Hepatocyte (in vitro differentiated cells): ENCODE measurements around the gene KMT2E. TPM values are rescaled to one million over a fixed set of nuclear protein-coding genes. Genes with fewer than 3 reads are reported as not detected.

Experiments used
- DNase-seq: peaks from one replicate; pipeline ENCODE4 v3.0.0-alpha.2; 2016; ENCODE audit warnings: low spot score
- H2AFZ ChIP-seq: fragments of 200-600 bp; sonication (generic); 2 replicates; pipeline ENCODE4 v1.6.0; 2016; ENCODE audit warnings: antibody characterized with exemption, mild to moderate bottlenecking
- H3K27ac ChIP-seq: fragments of 200-600 bp; sonication (generic); 2 replicates; pipeline ENCODE4 v1.5.1; 2016; ENCODE audit warnings: mild to moderate bottlenecking
- H3K27me3 ChIP-seq: fragments of 200-600 bp; sonication (generic); 2 replicates; pipeline ENCODE4 v1.6.1; 2016
- H3K36me3 ChIP-seq: fragments of 200-600 bp; sonication (generic); replicated peaks from 2 replicates; pipeline ENCODE4 v1.5.1; 2016; ENCODE audit warnings: low read depth; ENCODE audit not compliant: insufficient read depth
- H3K4me1 ChIP-seq: fragments of 200-600 bp; sonication (generic); 2 replicates; pipeline ENCODE4 v1.5.1; 2016; ENCODE audit warnings: mild to moderate bottlenecking, moderate library complexity; ENCODE audit not compliant: insufficient read depth
- H3K4me2 ChIP-seq: fragments of 200-600 bp; sonication (generic); 2 replicates; pipeline ENCODE4 v1.6.0; 2016
- H3K4me3 ChIP-seq: fragments of 200-600 bp; sonication (generic); 2 replicates; pipeline ENCODE4 v1.5.1; 2016; ENCODE audit warnings: mild to moderate bottlenecking
- H3K79me2 ChIP-seq: fragments of 200-600 bp; sonication (generic); 2 replicates; pipeline ENCODE4 v1.6.0; 2017; ENCODE audit warnings: mild to moderate bottlenecking
- H3K9me2 ChIP-seq: fragments of 200-600 bp; sonication (generic); replicated peaks from 2 replicates; pipeline ENCODE4 v1.6.0; 2017; ENCODE audit warnings: mild to moderate bottlenecking; ENCODE audit not compliant: insufficient read depth
- H3K9me3 ChIP-seq: fragments of 200-600 bp; sonication (generic); 2 replicates; pipeline ENCODE4 v1.5.1; 2016; ENCODE audit warnings: low read depth, mild to moderate bottlenecking
- H4K20me1 ChIP-seq: fragments of 200-600 bp; sonication (generic); 2 replicates; pipeline ENCODE4 v1.6.0; 2016; ENCODE audit warnings: mild to moderate bottlenecking; ENCODE audit not compliant: insufficient read depth, poor library complexity, severe bottlenecking
- EZH2 ChIP-seq: fragments of 200-600 bp; sonication (generic); IDR thresholded peaks from 2 replicates; pipeline ENCODE4 v1.6.1; 2016; ENCODE audit warnings: antibody characterized with exemption, mild to moderate bottlenecking, borderline replicate concordance
- EZH2phosphoT487 ChIP-seq: fragments of 200-600 bp; sonication (generic); IDR thresholded peaks from one replicate; pipeline ENCODE4 v1.6.1; 2018; ENCODE audit warnings: antibody characterized with exemption, mild to moderate bottlenecking, low read depth, moderate library complexity; ENCODE audit not compliant: unreplicated experiment, severe bottlenecking
- WGBS: methylation state at CpG from one replicate; pipeline ENCODE4 v1.1.6; 2016; ENCODE audit warnings: low lambda C conversion rate; ENCODE audit errors: missing lambda C conversion rate; 5-methylcytosine and 5-hydroxymethylcytosine counted together
- polyA plus RNA-seq: library from polyadenylated mRNA; unstranded; fragments of >200 nt; fragmentation: Nextera tagmentation; extraction: Ambion mirVana; gene quantifications from 2 replicates; pipeline ENCODE4 v1.2.1, GENCODE V29; 2016
- total RNA-seq: library from RNA; depleted of rRNA; stranded (reverse); fragments of >200 nt; gene quantifications from 2 replicates; pipeline ENCODE4 v1.2.3, GENCODE V29; 2014
- TF ChIP-seq, protein P1 (sequence below): fragments of 200-600 bp; sonication (generic); IDR thresholded peaks from 2 replicates; pipeline ENCODE4 v1.5.1; 2016; ENCODE audit warnings: antibody characterized with exemption, mild to moderate bottlenecking; ENCODE audit not compliant: poor library complexity

KMT2E gene
- total and polyA plus RNA-seq, 2 experiments from 2014 or later, result 69.7 to 70.8 TPM

DNA sequence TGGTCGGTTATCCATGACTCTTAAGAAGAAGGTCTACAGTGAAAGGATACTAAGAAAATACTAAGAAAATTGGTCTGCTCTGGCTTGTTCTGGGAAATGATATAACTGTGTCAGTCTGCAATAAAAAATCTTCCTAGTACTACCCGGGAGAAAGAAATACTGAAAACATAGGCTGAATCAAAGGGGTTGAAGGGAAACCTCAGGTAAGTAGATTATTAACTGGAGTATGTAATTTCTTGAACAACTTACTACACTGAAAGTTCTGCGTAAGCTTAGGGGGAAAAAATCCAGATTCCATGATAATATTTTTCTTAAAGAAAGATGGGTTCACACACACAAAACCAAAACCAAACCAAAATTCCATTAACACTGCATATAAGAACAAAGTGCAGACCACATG lies 143.3 kb downstream of the KMT2E start:
- H3K27me3 ChIP-seq, result no peaks in the 10 kb centered on the region
- H2AFZ ChIP-seq, result no peak overlapping the region
- H4K20me1 ChIP-seq, result no peaks in the 10 kb centered on the region
- no peak for TF ChIP-seq EZH2
- TF ChIP-seq, protein P1, sequence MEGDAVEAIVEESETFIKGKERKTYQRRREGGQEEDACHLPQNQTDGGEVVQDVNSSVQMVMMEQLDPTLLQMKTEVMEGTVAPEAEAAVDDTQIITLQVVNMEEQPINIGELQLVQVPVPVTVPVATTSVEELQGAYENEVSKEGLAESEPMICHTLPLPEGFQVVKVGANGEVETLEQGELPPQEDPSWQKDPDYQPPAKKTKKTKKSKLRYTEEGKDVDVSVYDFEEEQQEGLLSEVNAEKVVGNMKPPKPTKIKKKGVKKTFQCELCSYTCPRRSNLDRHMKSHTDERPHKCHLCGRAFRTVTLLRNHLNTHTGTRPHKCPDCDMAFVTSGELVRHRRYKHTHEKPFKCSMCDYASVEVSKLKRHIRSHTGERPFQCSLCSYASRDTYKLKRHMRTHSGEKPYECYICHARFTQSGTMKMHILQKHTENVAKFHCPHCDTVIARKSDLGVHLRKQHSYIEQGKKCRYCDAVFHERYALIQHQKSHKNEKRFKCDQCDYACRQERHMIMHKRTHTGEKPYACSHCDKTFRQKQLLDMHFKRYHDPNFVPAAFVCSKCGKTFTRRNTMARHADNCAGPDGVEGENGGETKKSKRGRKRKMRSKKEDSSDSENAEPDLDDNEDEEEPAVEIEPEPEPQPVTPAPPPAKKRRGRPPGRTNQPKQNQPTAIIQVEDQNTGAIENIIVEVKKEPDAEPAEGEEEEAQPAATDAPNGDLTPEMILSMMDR, result no peak
- no peak for TF ChIP-seq EZH2phosphoT487
- H3K4me3 ChIP-seq, result no peak overlapping the region
- H3K79me2 ChIP-seq, result no peaks in the 10 kb centered on the region
- no peak overlapping the region for H3K4me2 ChIP-seq
- no peak for DNase-seq
- 88% methylated on average over 3 of the region's 3 CpGs for WGBS
- no peaks in the 10 kb centered on the region for H3K9me3 ChIP-seq
- H3K27ac ChIP-seq, result no peak overlapping the region
- H3K4me1 ChIP-seq, result no peaks in the 10 kb centered on the region
- no peaks in the 10 kb centered on the region for H3K9me2 ChIP-seq
- H3K36me3 ChIP-seq, result no peaks in the 10 kb centered on the region

DNA sequence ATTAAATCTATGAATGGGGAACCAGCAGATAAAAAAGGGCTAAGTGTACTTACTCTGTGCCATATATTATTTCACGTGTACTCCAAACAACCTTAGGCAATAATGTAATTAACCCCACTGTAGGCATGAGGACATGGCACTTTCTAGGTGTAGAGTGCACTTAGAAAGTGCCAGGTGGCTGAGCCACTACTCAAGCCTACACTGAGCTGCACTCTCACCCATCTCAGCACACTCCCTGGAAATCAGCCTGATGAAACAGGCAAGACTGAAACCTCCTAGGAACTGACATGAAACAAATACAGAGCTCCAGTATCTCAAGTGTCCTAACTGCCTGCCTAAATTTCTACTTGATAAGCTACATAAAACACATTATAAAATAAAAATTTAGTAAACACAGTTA lies 147.4 kb downstream of the KMT2E start:
- no peaks in the 10 kb centered on the region for H3K9me2 ChIP-seq
- WGBS, result 94% methylated on average over 1 of the region's 1 CpG
- no peaks in the 10 kb centered on the region for H3K79me2 ChIP-seq
- no peaks in the 10 kb centered on the region for H3K27me3 ChIP-seq
- H3K27ac ChIP-seq, result no peak overlapping the region
- H4K20me1 ChIP-seq, result no peaks in the 10 kb centered on the region
- no peak overlapping the region for H3K4me3 ChIP-seq
- no peak overlapping the region for H3K4me2 ChIP-seq
- H2AFZ ChIP-seq, result no peak overlapping the region
- no peaks in the 10 kb centered on the region for H3K9me3 ChIP-seq
- H3K36me3 ChIP-seq, result no peaks in the 10 kb centered on the region
- no peak for DNase-seq
- H3K4me1 ChIP-seq, result no peaks in the 10 kb centered on the region
- TF ChIP-seq EZH2phosphoT487 (no peak), EZH2 (no peak)
- TF ChIP-seq, protein P1, result no peak
